ENCODE measurements around the gene CLIC3. TPM values are rescaled to one million over a fixed set of nuclear protein-coding genes. Genes with fewer than 3 reads are reported as not detected.
A peak's percentile ranks its signal among the peaks of the same experiment; 100 is the strongest.

CLIC3 gene
- total RNA-seq, 2 experiments from 2014 or later, result not detected

- ChIA-PET POLR2A (interaction anchor here (0.6 kb wide), 1 partner anchor 9 kb away, joined by 5 read pairs; no protein-coding TSS in a partner anchor), CTCF (interaction anchor here (0.6 to 1.2 kb wide), 6 partner anchors 11 to 427 kb away, joined by 3 to 5 read pairs (median 4); partner anchors contain the start of genes EXD3 and NPDC1)
- H3K9me3 Mint-ChIP-seq (ENCODE audit: low read depth), result no peaks in the 10 kb centered on the region
- H3K36me3 Mint-ChIP-seq (ENCODE audit: low read depth), result peaks cover 10% of the 10 kb centered on the region
- ATAC-seq (no peak), DNase-seq (no peak)
- H3K27me3 Mint-ChIP-seq, result peaks cover 6% of the 10 kb centered on the region
- intact Hi-C loops (cut with DNase I, micrococcal nuclease), result no loop called here
- H3K4me1 Mint-ChIP-seq, result peaks cover 38% of the 10 kb centered on the region
- H3K4me3 Mint-ChIP-seq, result no peak overlapping the region
- H3K27ac Mint-ChIP-seq, result no peak overlapping the region
Measured at GRCh38 chr9:136995772-136996311, 526 bp downstream of the CLIC3 start.

GRCh38 chr9:136995362-136995761 lies 1.0 kb downstream of the CLIC3 start:
- Mint-ChIP-seq H3K36me3 (ENCODE audit: low read depth) (peaks cover 10% of the 10 kb centered on the region), H3K27ac (no peak overlapping the region), H3K27me3 (peaks cover 6% of the 10 kb centered on the region), H3K4me3 (no peak overlapping the region), H3K9me3 (ENCODE audit: low read depth) (no peaks in the 10 kb centered on the region), H3K4me1 (peaks cover 34% of the 10 kb centered on the region)
- ChIA-PET POLR2A (no interaction called here), CTCF (interaction anchor here (0.6 to 1.2 kb wide), 3 partner anchors 10 to 87 kb away, joined by 3 to 4 read pairs (median 3); no protein-coding TSS in a partner anchor)
- no peak for DNase-seq
- intact Hi-C loops (cut with DNase I, micrococcal nuclease), result no loop called here
- ATAC-seq, result no peak

- Mint-ChIP-seq H3K9me3 (ENCODE audit: low read depth) (no peaks in the 10 kb centered on the region), H3K27ac (no peak overlapping the region), H3K4me3 (no peak overlapping the region), H3K4me1 (peaks cover 29% of the 10 kb centered on the region), H3K36me3 (ENCODE audit: low read depth) (peaks cover 10% of the 10 kb centered on the region), H3K27me3 (peaks cover 6% of the 10 kb centered on the region)
- DNase-seq, result no peak
- intact Hi-C loops (cut with DNase I, micrococcal nuclease), result loop anchor here in 1 of 2 experiments (5.0 kb wide), 1 partner anchor 43 kb away; the partner anchor contains the start of gene LCN12
- ChIA-PET POLR2A (no interaction called here), CTCF (interaction anchor here (0.6 kb wide), 1 partner anchor 86 kb away, joined by 3 read pairs; no protein-coding TSS in a partner anchor)
- ATAC-seq, result no peak
Measured at GRCh38 chr9:136994888-136995230, 1.5 kb downstream of the CLIC3 start.

DNA sequence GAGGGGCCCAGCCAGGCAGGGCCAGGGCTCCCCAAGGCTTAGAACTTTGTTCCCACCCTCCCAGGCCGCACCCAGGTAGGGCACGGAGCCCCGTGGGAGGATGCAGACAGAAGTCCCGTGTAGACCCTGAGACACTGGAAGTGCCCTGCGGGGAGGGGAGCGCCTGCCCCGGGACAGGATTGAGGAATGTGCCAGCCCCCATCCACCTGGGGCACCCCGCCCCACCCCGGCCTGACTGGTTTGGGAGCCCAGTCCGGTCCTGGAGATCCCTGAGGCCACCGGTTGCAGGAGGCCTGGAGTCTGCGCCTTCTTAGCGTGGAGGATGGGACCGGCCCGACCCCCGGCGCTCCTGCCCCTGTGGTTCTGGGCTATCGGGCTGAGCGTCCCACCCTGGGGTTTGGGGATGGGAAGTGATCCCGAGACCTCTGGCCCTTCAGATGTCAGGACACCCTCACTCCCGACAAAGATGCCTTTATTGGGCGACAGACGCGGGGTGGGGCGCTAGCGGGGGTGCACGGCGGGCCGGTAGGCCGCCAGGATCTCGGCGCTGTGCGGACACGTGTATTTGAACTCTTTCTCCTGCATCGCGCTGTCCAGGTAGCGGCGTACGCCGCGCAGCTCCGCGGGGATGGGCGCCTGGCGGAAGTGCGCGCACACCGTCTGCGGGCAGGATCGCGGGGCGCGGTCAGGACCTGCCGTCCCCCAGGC lies 2.0 kb downstream of the CLIC3 start:
- peaks cover 10% of the 10 kb centered on the region for H3K36me3 Mint-ChIP-seq (ENCODE audit: low read depth)
- ATAC-seq, result no peak
- no peak overlapping the region for H3K4me3 Mint-ChIP-seq
- intact Hi-C loops (cut with DNase I, micrococcal nuclease), result loop anchor here in 1 of 2 experiments (5.0 kb wide), 1 partner anchor 42 kb away; the partner anchor contains the start of gene LCN12
- no peaks in the 10 kb centered on the region for H3K9me3 Mint-ChIP-seq (ENCODE audit: low read depth)
- ChIA-PET CTCF (interaction anchor here (0.8 to 1.3 kb wide), 2 partner anchors 15 to 29 kb away, joined by 3 to 4 read pairs; no protein-coding TSS in a partner anchor), POLR2A (interaction anchor here (0.6 kb wide), 1 partner anchor 30 kb away, joined by 3 read pairs; no protein-coding TSS in a partner anchor)
- H3K27me3 Mint-ChIP-seq, result peaks cover 6% of the 10 kb centered on the region
- peaks cover 29% of the 10 kb centered on the region for H3K4me1 Mint-ChIP-seq
- H3K27ac Mint-ChIP-seq, result no peak overlapping the region
- no peak for DNase-seq

- Mint-ChIP-seq H3K27me3 (peaks cover 6% of the 10 kb centered on the region), H3K4me3 (peak overlapping the region; percentile 81), H3K4me1 (peaks cover 26% of the 10 kb centered on the region), H3K27ac (peak overlapping the region; percentile 65), H3K9me3 (ENCODE audit: low read depth) (no peaks in the 10 kb centered on the region), H3K36me3 (ENCODE audit: low read depth) (peaks cover 10% of the 10 kb centered on the region)
- ATAC-seq (no peak), DNase-seq (no peak)
- POLR2A ChIA-PET, result interaction anchor here (0.7 to 1.0 kb wide), 2 partner anchors 94 to 120 kb away, joined by 3 to 5 read pairs; partner anchors contain the start of gene MAN1B1
- intact Hi-C loops (cut with DNase I, micrococcal nuclease), result loop anchor here (1.0 to 5.0 kb wide), 18 partner anchors 15 to 748 kb away; partner anchors contain the start of genes TMEM141 (in 2 of the 2), DNLZ (in 1 of the 2), EDF1 (in 1 of the 2) and FBXW5 (in 1 of the 2)
- CTCF ChIA-PET, result interaction anchor here (0.6 to 3.2 kb wide), 11 partner anchors 14 to 202 kb away, joined by 3 to 15 read pairs (median 4); partner anchors contain the start of genes AJM1 and TMEM141
Measured at GRCh38 chr9:136992819-136993369, 3.5 kb downstream of the CLIC3 start.

DNA sequence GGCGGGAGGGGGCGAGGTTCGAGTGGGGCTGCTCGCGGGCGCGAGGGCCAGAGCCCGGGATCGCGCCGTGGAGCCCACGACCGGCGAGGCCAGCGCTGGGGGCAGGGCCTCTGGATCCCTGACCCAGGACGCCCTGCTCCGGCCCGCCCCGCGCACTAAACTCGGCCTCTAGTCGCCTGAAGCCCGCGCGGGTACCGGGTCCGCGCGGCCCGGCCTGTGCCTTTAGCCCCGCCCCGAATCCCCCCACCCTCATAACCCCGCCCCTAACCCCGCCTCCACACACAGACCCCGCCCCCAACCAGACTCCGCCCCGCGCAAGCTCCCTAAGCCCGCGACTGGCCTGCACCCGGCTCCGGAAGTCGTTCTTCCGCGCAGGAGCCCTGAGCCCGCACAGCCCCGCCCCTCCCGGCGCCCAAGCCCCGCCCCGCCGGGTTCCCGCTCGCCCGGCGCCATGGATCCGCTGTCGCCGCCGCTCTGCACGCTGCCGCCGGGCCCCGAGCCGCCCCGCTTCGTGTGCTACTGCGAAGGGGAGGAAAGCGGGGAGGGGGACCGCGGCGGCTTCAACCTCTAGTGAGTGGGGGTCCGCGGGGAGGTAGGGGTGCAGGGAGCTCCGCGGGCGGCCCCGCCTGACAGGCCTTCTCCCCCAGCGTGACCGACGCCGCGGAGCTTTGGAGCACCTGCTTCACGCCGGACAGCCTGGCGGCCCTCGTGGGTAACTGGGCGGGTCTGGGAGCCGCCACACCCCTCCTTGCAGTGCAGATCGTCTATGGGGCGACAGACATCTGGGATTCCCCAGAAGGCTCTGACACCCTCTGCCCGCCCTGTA lies 4.2 kb downstream of the CLIC3 start, which contains the start of gene PAXX:
PAXX (plus strand) TSS at position 430 of the 826 bp plus-strand sequence; CDS start at position 452, 22 bp downstream.
- ChIA-PET POLR2A (interaction anchor here (0.7 to 1.1 kb wide), 6 partner anchors 14 to 459 kb away, joined by 3 to 5 read pairs (median 3); partner anchors contain the start of gene MAN1B1), CTCF (interaction anchor here (0.6 to 3.2 kb wide), 7 partner anchors 14 to 150 kb away, joined by 3 to 15 read pairs (median 10); partner anchors contain the start of gene AJM1)
- Mint-ChIP-seq H3K4me3 (peak within 1 kb of the TSS; percentile 81), H3K27ac (peak within 1 kb of the TSS; percentile 70), H3K27me3 (peaks cover 4% of the 10 kb centered on the region), H3K4me1 (peaks cover 22% of the 10 kb centered on the region), H3K9me3 (ENCODE audit: low read depth) (no peaks in the 10 kb centered on the region), H3K36me3 (ENCODE audit: low read depth) (peaks cover 10% of the 10 kb centered on the region)
- intact Hi-C loops (cut with DNase I, micrococcal nuclease), result loop anchor here (1.0 to 5.0 kb wide), 18 partner anchors 14 to 747 kb away; partner anchors contain the start of genes TMEM141 (in 2 of the 2), DNLZ (in 1 of the 2), EDF1 (in 1 of the 2) and FBXW5 (in 1 of the 2)
- DNase-seq (peak; percentile 98), ATAC-seq (peak; percentile 95)

GRCh38 chr9:136990242-136990911 lies 6.0 kb downstream of the CLIC3 start:
- peaks cover 13% of the 10 kb centered on the region for H3K4me1 Mint-ChIP-seq
- ChIA-PET CTCF (interaction anchor here (3.2 kb wide), 1 partner anchor 12 kb away, joined by 15 read pairs; no protein-coding TSS in a partner anchor), POLR2A (interaction anchor here (0.5 kb wide), 2 partner anchors 9 to 509 kb away, joined by 3 read pairs; no protein-coding TSS in a partner anchor)
- H3K4me3 Mint-ChIP-seq, result peak overlapping the region; percentile 1
- peaks cover 8% of the 10 kb centered on the region for H3K27me3 Mint-ChIP-seq
- H3K9me3 Mint-ChIP-seq (ENCODE audit: low read depth), result no peaks in the 10 kb centered on the region
- peaks cover 10% of the 10 kb centered on the region for H3K36me3 Mint-ChIP-seq (ENCODE audit: low read depth)
- no peak overlapping the region for H3K27ac Mint-ChIP-seq
- ATAC-seq, result no peak
- DNase-seq, result no peak
- intact Hi-C loops (cut with DNase I, micrococcal nuclease), result loop anchor here in 1 of 2 experiments (5.0 kb wide), 1 partner anchor 38 kb away; the partner anchor contains the start of gene LCN12

GRCh38 chr9:136988872-136989271 lies 7.5 kb downstream of the CLIC3 start:
- Mint-ChIP-seq H3K36me3 (ENCODE audit: low read depth) (peaks cover 7% of the 10 kb centered on the region), H3K27ac (no peak overlapping the region), H3K9me3 (ENCODE audit: low read depth) (no peaks in the 10 kb centered on the region), H3K27me3 (peaks cover 10% of the 10 kb centered on the region), H3K4me1 (peaks cover 11% of the 10 kb centered on the region), H3K4me3 (no peak overlapping the region)
- no peak for ATAC-seq
- intact Hi-C loops (cut with DNase I, micrococcal nuclease), result no loop called here
- ChIA-PET POLR2A (no interaction called here), CTCF (interaction anchor here (1.1 kb wide), 1 partner anchor 173 kb away, joined by 3 read pairs; no protein-coding TSS in a partner anchor)
- no peak for DNase-seq

DNA sequence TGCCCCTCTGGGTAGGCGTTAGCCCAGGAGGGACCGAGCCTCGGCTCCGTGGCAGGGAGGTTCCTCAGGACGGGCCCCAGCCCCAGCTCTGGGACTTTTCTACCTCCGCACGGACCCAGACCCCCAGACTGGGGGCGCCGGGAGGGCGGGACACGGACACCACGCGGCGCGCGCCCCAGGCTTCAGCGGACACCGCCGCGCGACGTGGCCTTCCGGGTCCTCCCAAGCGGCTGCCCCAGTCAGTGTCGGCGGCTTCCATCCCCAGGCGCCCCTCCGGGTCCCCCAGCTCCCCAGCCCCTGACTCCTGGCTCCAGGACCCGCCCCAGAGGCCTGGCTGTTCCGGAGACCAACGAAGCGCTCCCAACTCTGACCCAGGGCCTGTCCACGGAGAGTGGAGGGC lies 10.5 kb downstream of the CLIC3 start:
- no peak overlapping the region for H3K27ac Mint-ChIP-seq
- H3K4me1 Mint-ChIP-seq, result no peaks in the 10 kb centered on the region
- DNase-seq (no peak), ATAC-seq (no peak)
- H3K36me3 Mint-ChIP-seq (ENCODE audit: low read depth), result no peaks in the 10 kb centered on the region
- intact Hi-C loops (cut with DNase I, micrococcal nuclease), result no loop called here
- ChIA-PET POLR2A (no interaction called here), CTCF (no interaction called here)
- no peaks in the 10 kb centered on the region for H3K9me3 Mint-ChIP-seq (ENCODE audit: low read depth)
- peaks cover 13% of the 10 kb centered on the region for H3K27me3 Mint-ChIP-seq
- H3K4me3 Mint-ChIP-seq, result no peak overlapping the region

Data from activated CD4-positive, alpha-beta T cell treated with anti-CD3 and anti-CD28 coated beads for 36 hours (primary cell).